Fibroblast of mammary gland (primary cell): ENCODE data around the gene MOB2.

Experiments
- DNase-seq: peaks from one replicate; pipeline ENCODE4 v3.0.0-alpha.2; 2010; ENCODE audit warnings: low read depth
- H3K4me3 ChIP-seq: 2 replicates; pipeline ENCODE4 v1.5.1; 2011; ENCODE audit warnings: low read depth, mild to moderate bottlenecking, low read length, moderate library complexity; ENCODE audit not compliant: control insufficient read depth
- CTCF ChIP-seq: conservative IDR thresholded peaks from 2 replicates; pipeline ENCODE4 v1.5.1; 2011; ENCODE audit warnings: low read depth, low read length, inconsistent platforms; ENCODE audit not compliant: control insufficient read depth, insufficient read depth

The MOB2 gene

GRCh38 chr11:1499899-1500298 is 13.3 kb upstream of the MOB2 start:
- no peak for TF ChIP-seq CTCF
- no peak for DNase-seq
- no peak overlapping the region for H3K4me3 ChIP-seq

GRCh38 chr11:1499261-1499890 is 12.8 kb upstream of the MOB2 start:
- H3K4me3 ChIP-seq, result no peak overlapping the region
- no peak for TF ChIP-seq CTCF
- DNase-seq, result no peak

GRCh38 chr11:1498262-1498661 is 11.7 kb upstream of the MOB2 start:
- no peak for TF ChIP-seq CTCF
- DNase-seq, result no peak
- H3K4me3 ChIP-seq, result no peak overlapping the region

GRCh38 chr11:1497600-1497999 is 11.0 kb upstream of the MOB2 start:
- no peak for DNase-seq
- TF ChIP-seq CTCF, result no peak
- H3K4me3 ChIP-seq, result no peak overlapping the region

- H3K4me3 ChIP-seq, result no peak overlapping the region
- no peak for TF ChIP-seq CTCF
- DNase-seq, result no peak
These were observed 10.1 kb upstream of the MOB2 start for GRCh38 chr11:1496761-1497095.

- TF ChIP-seq CTCF, result no peak
- no peak for DNase-seq
- H3K4me3 ChIP-seq, result no peak overlapping the region
These were observed 9.6 kb upstream of the MOB2 start for GRCh38 chr11:1496091-1496760.
